Endothelial cell of umbilical vein (primary cell): ENCODE data around the gene WDFY2. TPM values are rescaled to one million over a fixed set of nuclear protein-coding genes. Genes with fewer than 3 reads are reported as not detected.

Experiments used
- BruUV-seq: library from RNA; stranded (reverse); fragments of 400-500 nt; replicated peaks from 2 replicates; lab custom pipeline; 2021; lab: Mats Ljungman, UMichigan
- CTCF ChIA-PET: fragments of 300-600, 350-600 bp; sonication (Branson Sonifier 250); formaldehyde crosslinking; loops from one replicate; lab custom pipeline; 2021; ENCODE audit warnings: antibody characterized with exemption, inconsistent platforms; lab: Charles Lee
- POLR2A ChIA-PET: fragments of 300-600, 350-600 bp; sonication (Branson Sonifier 250); formaldehyde crosslinking; loops from one replicate; lab custom pipeline; 2021; ENCODE audit warnings: antibody characterized with exemption, inconsistent platforms; lab: Charles Lee
- DNase-seq: peaks from one replicate; pipeline ENCODE4 v3.0.0-alpha.2; 2011; ENCODE audit warnings: low read depth, low spot score
- FAIRE-seq: peaks from 2 replicates; lab custom pipeline; 2011; peaks lifted over from hg19 to GRCh38; lab: Jason Lieb, UNC
- H2AFZ ChIP-seq: 2 replicates; pipeline ENCODE4 v1.6.0; 2012; ENCODE audit warnings: low read depth, low read length, control low read depth, inconsistent platforms
- H3K27ac ChIP-seq: 2 replicates; pipeline ENCODE4 v1.5.1; 2011; ENCODE audit warnings: low read depth, mild to moderate bottlenecking, control low read depth, low read length, moderate library complexity; ENCODE audit not compliant: insufficient read depth
- H3K27me3 ChIP-seq, 2 experiments: 2 replicates each; pipeline versions ENCODE4 v1.6.0 to v1.6.1; 2011; ENCODE audit warnings: low read length in 2 of 2, mixed read lengths in 1 of 2; ENCODE audit not compliant: control insufficient read depth in 2 of 2, insufficient read depth in 2 of 2
- H3K36me3 ChIP-seq, 2 experiments: 2 replicates in 1 of 2; 3 replicates in 1 of 2; pipeline ENCODE4 v1.5.1; 2011; ENCODE audit warnings: low read length in 2 of 2, mild to moderate bottlenecking in 1 of 2, moderate library complexity in 1 of 2; ENCODE audit not compliant: control insufficient read depth in 2 of 2, insufficient read depth in 2 of 2; ENCODE audit errors: extremely low read depth in 1 of 2
- H3K4me1 ChIP-seq: 3 replicates; pipeline ENCODE4 v1.5.1; 2011; ENCODE audit warnings: mild to moderate bottlenecking, low read length; ENCODE audit not compliant: control insufficient read depth, insufficient read depth; ENCODE audit errors: extremely low read depth
- H3K4me2 ChIP-seq: 2 replicates; pipeline ENCODE4 v1.6.1; 2011; ENCODE audit warnings: low read length, control low read depth, mixed read lengths; ENCODE audit not compliant: insufficient read depth
- H3K4me3 ChIP-seq, 3 experiments: fragments of 200-600 bp in 1 of 3; sonication (generic), shearing (Covaris generic) in 1 of 3; replicated peaks in 1 of 3; 2 replicates each; pipeline ENCODE4 v1.5.1; 2011 to 2016; ENCODE audit warnings: control low read depth in 3 of 3, low read length in 3 of 3, mild to moderate bottlenecking in 2 of 3, inconsistent platforms in 1 of 3, low read depth in 1 of 3, moderate library complexity in 1 of 3; ENCODE audit not compliant: insufficient read depth in 1 of 3
- H3K79me2 ChIP-seq: 2 replicates; pipeline ENCODE4 v1.6.0; 2012; ENCODE audit warnings: low read length, inconsistent platforms; ENCODE audit not compliant: control insufficient read depth, insufficient read depth
- H3K9ac ChIP-seq: replicated peaks from 2 replicates; pipeline ENCODE3; 2011; ENCODE audit warnings: low read length, control low read depth; ENCODE audit not compliant: insufficient read depth; ENCODE audit errors: extremely low read depth
- H3K9me1 ChIP-seq: replicated peaks from 3 replicates; pipeline ENCODE4 v1.6.0; 2011; ENCODE audit warnings: mild to moderate bottlenecking, low read length; ENCODE audit not compliant: control insufficient read depth, insufficient read depth; ENCODE audit errors: extremely low read depth
- H3K9me3 ChIP-seq: replicated peaks from 2 replicates; pipeline ENCODE4 v1.5.1; 2012; ENCODE audit warnings: low read length, inconsistent platforms; ENCODE audit not compliant: control insufficient read depth, insufficient read depth
- H4K20me1 ChIP-seq: replicated peaks from 2 replicates; pipeline ENCODE3; 2011; ENCODE audit warnings: mild to moderate bottlenecking, low read length; ENCODE audit not compliant: control insufficient read depth, insufficient read depth; ENCODE audit errors: extremely low read depth
- CTCF ChIP-seq, 2 donors: IDR thresholded peaks; 1 replicate in 1 of 2; 2 replicates in 1 of 2; pipeline ENCODE4 v1.5.1; 2011; ENCODE audit warnings: low read length in 2 of 2, mild to moderate bottlenecking in 2 of 2, moderate library complexity in 2 of 2, control low read depth in 1 of 2, inconsistent platforms in 1 of 2, low read depth in 1 of 2; ENCODE audit not compliant: insufficient read depth in 1 of 2; ENCODE audit errors: extremely low read depth in 1 of 2
- EZH2 ChIP-seq: IDR thresholded peaks from 2 replicates; pipeline ENCODE4 v1.6.1; 2012; ENCODE audit warnings: borderline replicate concordance, low read depth, mild to moderate bottlenecking, moderate library complexity, low read length, inconsistent platforms; ENCODE audit not compliant: severe bottlenecking
- FOS ChIP-seq: IDR thresholded peaks from 2 replicates; pipeline ENCODE4 v1.6.1; 2011; ENCODE audit warnings: mild to moderate bottlenecking, low read length, moderate library complexity, borderline replicate concordance; ENCODE audit not compliant: insufficient read depth
- GATA2 ChIP-seq: IDR thresholded peaks from 2 replicates; pipeline ENCODE4 v1.7.0; 2011; ENCODE audit warnings: low read depth, mild to moderate bottlenecking, moderate library complexity, mixed read lengths, low read length; ENCODE audit not compliant: insufficient read length, insufficient read depth
- JUN ChIP-seq: IDR thresholded peaks from 2 replicates; pipeline ENCODE4 v1.6.1; 2011; ENCODE audit warnings: borderline replicate concordance, low read depth; ENCODE audit not compliant: insufficient read length, insufficient read depth
- MYC ChIP-seq: IDR thresholded peaks from one replicate; pipeline ENCODE4 v1.6.1; 2011; ENCODE audit warnings: mild to moderate bottlenecking, low read depth, low read length
- POLR2A ChIP-seq: IDR thresholded peaks from 2 replicates; pipeline ENCODE4 v1.6.1; 2012; ENCODE audit warnings: low read depth, mild to moderate bottlenecking, control low read depth, low read length
- POLR2AphosphoS5 ChIP-seq: IDR thresholded peaks from 2 replicates; pipeline ENCODE4 v1.6.1; 2012; ENCODE audit warnings: low read depth, mild to moderate bottlenecking, control low read depth, low read length, moderate library complexity; ENCODE audit not compliant: insufficient read depth
- dilution Hi-C: fragments of 300-500 bp; cut with MboI; formaldehyde crosslinking; loops from one replicate; pipeline ENCODE4 v1.15.0; 2019; ENCODE audit warnings: low sequenced_read_pairs; ENCODE audit not compliant: extremely low pct_ligation_motif_present
- intact Hi-C: fragments of 100-400 bp; cut with micrococcal nuclease; formaldehyde crosslinking; loops from one replicate; pipeline ENCODE4 v1.10.0; 2022
- polyA plus RNA-seq, 4 experiments: library from polyadenylated mRNA; depleted of rRNA in 3 of 4; stranded (reverse) in 3 of 4; unstranded in 1 of 4; fragments of >200 nt; gene quantifications; 2 replicates each; pipeline versions ENCODE4 v1.2.1 to v1.2.3, GENCODE V29; 2011 to 2012; ENCODE audit warnings: missing spikeins in 1 of 4
- total RNA-seq: library from RNA; stranded (reverse); gene quantifications from 2 replicates; pipeline ENCODE4 v1.2.3, GENCODE V29; 2021
- TF ChIP-seq, protein P1 (sequence below): IDR thresholded peaks from 2 replicates; pipeline ENCODE4 v1.6.1; 2011; ENCODE audit not compliant: insufficient read depth, insufficient read length

The WDFY2 gene
- total and polyA plus RNA-seq, 2 donors (not counting 3 experiments of a cell fraction or from before 2014, with no cell fraction given) = 2.1 to 5.5 TPM

DNA sequence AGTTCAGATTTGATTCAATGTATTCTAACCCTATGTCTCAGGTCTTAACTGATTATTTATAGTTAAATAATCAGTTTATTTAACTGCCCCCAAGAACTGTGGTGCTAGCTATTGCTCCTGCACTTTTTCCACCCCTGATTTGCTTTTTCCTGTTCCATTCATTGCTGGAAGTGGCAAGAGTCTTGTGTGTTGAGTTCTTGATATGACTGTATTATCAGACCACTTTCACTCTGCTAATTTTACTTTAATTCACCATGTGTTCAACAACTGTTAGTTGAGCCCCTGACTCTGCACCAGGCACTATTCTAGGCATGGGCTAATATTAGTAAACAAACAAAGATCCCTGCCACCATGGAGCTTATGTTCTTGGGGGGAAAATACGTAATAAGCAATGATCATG, 39.9 kb downstream of the WDFY2 start:
- no peak overlapping the region for H3K27ac ChIP-seq
- H3K4me1 ChIP-seq = peaks cover 5% of the 10 kb centered on the region
- no peaks in the 10 kb centered on the region for H3K9me3 ChIP-seq
- no peaks in the 10 kb centered on the region for H3K79me2 ChIP-seq
- H3K36me3 ChIP-seq = no peaks in the 10 kb centered on the region
- H3K27me3 ChIP-seq = no peaks in the 10 kb centered on the region
- ChIA-PET POLR2A (no interaction called here), CTCF (no interaction called here)
- no peak overlapping the region for H3K4me2 ChIP-seq
- no peak for DNase-seq
- no peak for FAIRE-seq
- no TSS peak for BruUV-seq
- H4K20me1 ChIP-seq = no peaks in the 10 kb centered on the region
- dilution Hi-C loops = no loop called here
- H3K4me3 ChIP-seq = no peak overlapping the region
- intact Hi-C loops = no loop called here
- no peaks in the 10 kb centered on the region for H3K9me1 ChIP-seq
- TF ChIP-seq FOS (no peak), POLR2A (no peak), GATA2 (no peak), MYC (no peak), JUN (no peak), POLR2AphosphoS5 (no peak), EZH2 (no peak), CTCF (IDR thresholded peaks at IDR 0.05; ENCODE audit: extremely low read depth in 1 of 2, insufficient read depth in 1 of 2, low read depth in 1 of 2, low read length in 2 of 2) (no peak)
- TF ChIP-seq, protein P1, sequence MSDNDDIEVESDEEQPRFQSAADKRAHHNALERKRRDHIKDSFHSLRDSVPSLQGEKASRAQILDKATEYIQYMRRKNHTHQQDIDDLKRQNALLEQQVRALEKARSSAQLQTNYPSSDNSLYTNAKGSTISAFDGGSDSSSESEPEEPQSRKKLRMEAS = no peak
- H2AFZ ChIP-seq = no peak overlapping the region
- no peak overlapping the region for H3K9ac ChIP-seq
